Common myeloid progenitor, CD34-positive (primary cell): ENCODE data around the gene NEURL2.
"Not testable (repeated sequence)": the region's sequence is repeated elsewhere in the genome, so short reads cannot be mapped to it uniquely, and the experiment has no call there.

ENCODE experiments used
- CTCF ChIA-PET: fragments of 350-600 bp; sonication (Branson Sonifier 250); formaldehyde crosslinking; loops from one replicate; lab custom pipeline; 2021; ENCODE audit warnings: antibody characterized with exemption; lab: Charles Lee
- POLR2A ChIA-PET: fragments of 350-600 bp; sonication (Branson Sonifier 250); formaldehyde crosslinking; loops from one replicate; lab custom pipeline; 2021; ENCODE audit warnings: antibody characterized with exemption; lab: Charles Lee
- DNase-seq, 3 donors: peaks; one replicate each; pipeline versions ENCODE4 v3.0.0 to v3.0.0-alpha.2; 2013
- H3K27ac ChIP-seq, 2 experiments: 1 replicate in 1 of 2; 2 replicates in 1 of 2; pipeline ENCODE4 v1.7.0; 2013; ENCODE audit warnings: inconsistent platforms in 2 of 2, low read length in 2 of 2, mild to moderate bottlenecking in 2 of 2, low read depth in 1 of 2, moderate library complexity in 1 of 2; ENCODE audit not compliant: severe bottlenecking in 2 of 2, insufficient read depth in 1 of 2, poor library complexity in 1 of 2
- H3K27me3 ChIP-seq, 5 experiments: replicated peaks in 2 of 5; 1 replicate in 3 of 5; 2 replicates in 2 of 5; pipeline versions ENCODE4 v1.6.1 to v1.7.0; 2013; ENCODE audit warnings: low read length in 4 of 5, mild to moderate bottlenecking in 2 of 5, moderate library complexity in 2 of 5, inconsistent platforms in 1 of 5; ENCODE audit not compliant: insufficient read depth in 5 of 5, control insufficient read depth in 4 of 5
- H3K36me3 ChIP-seq, 4 experiments: 1 replicate in 2 of 4; 2 replicates in 2 of 4; pipeline versions ENCODE4 v1.6.1 to v1.7.0; 2013; ENCODE audit warnings: low read length in 3 of 4, control low read depth in 1 of 4, mild to moderate bottlenecking in 1 of 4; ENCODE audit not compliant: control insufficient read depth in 4 of 4, insufficient read depth in 4 of 4
- H3K4me1 ChIP-seq, 4 experiments: 1 replicate in 3 of 4; 2 replicates in 1 of 4; pipeline versions ENCODE4 v1.6.1 to v1.7.1; 2013; ENCODE audit warnings: low read length in 3 of 4, mild to moderate bottlenecking in 3 of 4, control low read depth in 1 of 4, inconsistent platforms in 1 of 4, moderate library complexity in 1 of 4; ENCODE audit not compliant: control insufficient read depth in 4 of 4, insufficient read depth in 4 of 4; ENCODE audit errors: control extremely low read depth in 1 of 4
- H3K4me3 ChIP-seq, 7 experiments: 1 replicate in 4 of 7; 2 replicates in 3 of 7; pipeline versions ENCODE4 v1.5.1 to v1.7.0; 2013; ENCODE audit warnings: mild to moderate bottlenecking in 7 of 7, low read length in 6 of 7, moderate library complexity in 6 of 7, inconsistent platforms in 2 of 7, low read depth in 2 of 7, control low read depth in 1 of 7; ENCODE audit not compliant: insufficient read depth in 4 of 7, control insufficient read depth in 1 of 7; ENCODE audit errors: extremely low read depth in 1 of 7
- H3K9me3 ChIP-seq, 5 experiments: 1 replicate in 4 of 5; 2 replicates in 1 of 5; pipeline versions ENCODE4 v1.6.1 to v1.7.1; 2013; ENCODE audit warnings: low read length in 4 of 5, mild to moderate bottlenecking in 2 of 5, inconsistent platforms in 1 of 5, low read depth in 1 of 5, moderate library complexity in 1 of 5; ENCODE audit not compliant: control insufficient read depth in 4 of 5, insufficient read depth in 2 of 5; ENCODE audit errors: control extremely low read depth in 1 of 5
- WGBS: methylation state at CpG from one replicate; pipeline ENCODE4 v1.1.5; 2013; ENCODE audit not compliant: insufficient coverage; 5-methylcytosine and 5-hydroxymethylcytosine counted together

Gene NEURL2

GRCh38 chr20:45905505-45906079 is 14.6 kb upstream of the NEURL2 start:
- ChIA-PET POLR2A (interaction anchor here (0.8 kb wide), 1 partner anchor 24 kb away, joined by 3 read pairs; no protein-coding TSS in a partner anchor), CTCF (interaction anchor here (0.9 to 2.8 kb wide), 6 partner anchors 13 to 83 kb away, joined by 3 to 16 read pairs (median 4); partner anchors contain the start of genes CTSA, NEURL2 and PCIF1)
- 100% methylated on average over 8 of the region's 8 CpGs for WGBS
- no peak overlapping the region for H3K27ac ChIP-seq
- peaks cover 0 to 16% (median 6%) of the 10 kb centered on the region in 4 experiments for H3K36me3 ChIP-seq
- H3K9me3 ChIP-seq = no peaks in the 10 kb centered on the region
- DNase-seq = no peak
- peaks cover 0 to 18% (median 9%) of the 10 kb centered on the region in 4 experiments for H3K4me1 ChIP-seq
- H3K4me3 ChIP-seq = no peak overlapping the region
- no peaks in the 10 kb centered on the region for H3K27me3 ChIP-seq

GRCh38 chr20:45904583-45905504 is 13.8 kb upstream of the NEURL2 start:
- Histone ChIP-seq H3K36me3 (peaks cover 0 to 17% (median 7%) of the 10 kb centered on the region in 4 experiments), H3K9me3 (no peaks in the 10 kb centered on the region), H3K27ac (no peak overlapping the region), H3K4me1 (peaks cover 0 to 11% (median 3%) of the 10 kb centered on the region in 4 experiments), H3K4me3 (no peak overlapping the region), H3K27me3 (no peaks in the 10 kb centered on the region)
- ChIA-PET CTCF (interaction anchor here (0.9 to 2.8 kb wide), 6 partner anchors 12 to 82 kb away, joined by 3 to 16 read pairs (median 4); partner anchors contain the start of genes CTSA, NEURL2 and PCIF1), POLR2A (interaction anchor here (0.8 kb wide), 1 partner anchor 23 kb away, joined by 3 read pairs; no protein-coding TSS in a partner anchor)
- 88% methylated on average over 9 of the region's 16 CpGs for WGBS
- no peak for DNase-seq

- H3K36me3 ChIP-seq = peaks cover 2 to 38% (median 24%) of the 10 kb centered on the region in 4 experiments
- no peak overlapping the region for H3K27ac ChIP-seq
- no peaks in the 10 kb centered on the region for H3K27me3 ChIP-seq
- CTCF ChIA-PET = interaction anchor here (1.3 to 2.7 kb wide), 2 partner anchors 11 to 103 kb away, joined by 3 to 11 read pairs; partner anchors contain the start of genes CTSA and NEURL2
- peaks cover 0 to 8% (median 1%) of the 10 kb centered on the region in 4 experiments for H3K4me1 ChIP-seq
- no peak for DNase-seq
- POLR2A ChIA-PET = no interaction called here
- no peaks in the 10 kb centered on the region for H3K9me3 ChIP-seq
- 97% methylated on average over 14 of the region's 14 CpGs for WGBS
- H3K4me3 ChIP-seq = no peak overlapping the region
Measured at GRCh38 chr20:45902199-45902701, 11.2 kb upstream of the NEURL2 start.

GRCh38 chr20:45901332-45901731 is 10.3 kb upstream of the NEURL2 start:
- H3K27me3 ChIP-seq, H3K9me3 ChIP-seq, POLR2A ChIA-PET, DNase-seq, H3K4me3 ChIP-seq, H3K27ac ChIP-seq, H3K4me1 ChIP-seq: not testable (repeated sequence)
- CTCF ChIA-PET = interaction anchor here (2.7 kb wide), 1 partner anchor 10 kb away, joined by 11 read pairs; the partner anchor contains the start of genes CTSA and NEURL2
- WGBS = 100% methylated on average over 3 of the region's 6 CpGs
- peaks cover 3 to 44% (median 29%) of the 10 kb centered on the region in 4 experiments for H3K36me3 ChIP-seq

GRCh38 chr20:45899046-45899835 is 8.2 kb upstream of the NEURL2 start:
- no peaks in the 10 kb centered on the region for H3K9me3 ChIP-seq
- DNase-seq = no peak
- no peak overlapping the region for H3K27ac ChIP-seq
- ChIA-PET POLR2A (interaction anchor here (0.6 kb wide), 1 partner anchor 43 kb away, joined by 3 read pairs; no protein-coding TSS in a partner anchor), CTCF (interaction anchor here (0.8 to 2.1 kb wide), 5 partner anchors 9 to 100 kb away, joined by 3 to 11 read pairs (median 4); no protein-coding TSS in a partner anchor)
- H3K4me1 ChIP-seq = no peaks in the 10 kb centered on the region
- 90% methylated on average over 5 of the region's 13 CpGs for WGBS
- peaks cover 6 to 55% (median 36%) of the 10 kb centered on the region in 4 experiments for H3K36me3 ChIP-seq
- H3K27me3 ChIP-seq = no peaks in the 10 kb centered on the region
- H3K4me3 ChIP-seq = no peak overlapping the region

- Histone ChIP-seq H3K4me3 (no peak overlapping the region), H3K4me1 (peaks cover 0 to under 1% (median under 1%) of the 10 kb centered on the region in 4 experiments), H3K27ac (no peak overlapping the region), H3K36me3 (peaks cover 11 to 62% (median 40%) of the 10 kb centered on the region in 4 experiments), H3K9me3 (no peaks in the 10 kb centered on the region), H3K27me3 (no peaks in the 10 kb centered on the region)
- ChIA-PET CTCF (interaction anchor here (0.9 to 2.1 kb wide), 5 partner anchors 8 to 99 kb away, joined by 3 to 11 read pairs (median 4); no protein-coding TSS in a partner anchor), POLR2A (interaction anchor here (0.7 kb wide), 1 partner anchor 792 kb away, joined by 3 read pairs; no protein-coding TSS in a partner anchor)
- no peak for DNase-seq
- WGBS = 95% methylated on average over 9 of the region's 12 CpGs
Measured at GRCh38 chr20:45898285-45898684, 7.3 kb upstream of the NEURL2 start.
